ENCODE measurements around the gene CHRNA3. TPM values are rescaled to one million over a fixed set of nuclear protein-coding genes. Genes with fewer than 3 reads are reported as not detected.
A peak's percentile ranks its signal among the peaks of the same experiment; 100 is the strongest.
"Not testable (repeated sequence)": the region's sequence is repeated elsewhere in the genome, so short reads cannot be mapped to it uniquely, and the experiment has no call there.

The CHRNA3 gene
- polyA plus RNA-seq, 2 of the 4 experiments (the other 2 are of a cell fraction): 0.27 to 0.45 TPM

- Histone ChIP-seq H3K4me3 (no peak overlapping the region), H3K4me2 (no peak overlapping the region), H3K4me1 (peaks cover 6% of the 10 kb centered on the region), H3K9me3 (no peaks in the 10 kb centered on the region), H3K27ac (no peak overlapping the region)
- POLR2A ChIA-PET: no interaction called here
- FAIRE-seq: no peak
- CTCF ChIA-PET: interaction anchor here (0.6 to 1.0 kb wide), 4 partner anchors 14 to 501 kb away, joined by 3 to 6 read pairs (median 3); no protein-coding TSS in a partner anchor
- no peak for DNase-seq (ENCODE audit: low read depth in 1 of 2, low spot score in 1 of 2)
- ATAC-seq: no peak
- TF ChIP-seq BCL3 (IDR thresholded peaks at IDR 0.05): no peak
- TF ChIP-seq NR3C1 (IDR thresholded peaks at IDR 0.05): no peak
- TF ChIP-seq SMC3 (IDR thresholded peaks at IDR 0.05): no peak
- TF ChIP-seq, protein P1, sequence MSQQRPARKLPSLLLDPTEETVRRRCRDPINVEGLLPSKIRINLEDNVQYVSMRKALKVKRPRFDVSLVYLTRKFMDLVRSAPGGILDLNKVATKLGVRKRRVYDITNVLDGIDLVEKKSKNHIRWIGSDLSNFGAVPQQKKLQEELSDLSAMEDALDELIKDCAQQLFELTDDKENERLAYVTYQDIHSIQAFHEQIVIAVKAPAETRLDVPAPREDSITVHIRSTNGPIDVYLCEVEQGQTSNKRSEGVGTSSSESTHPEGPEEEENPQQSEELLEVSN (IDR thresholded peaks at IDR 0.05; ENCODE audit: borderline replicate concordance, low read depth): no peak
- no peak for TF ChIP-seq MAZ (IDR thresholded peaks at IDR 0.05; ENCODE audit: borderline replicate concordance, low read depth, low read length)
- TF ChIP-seq FOXS1 (CRISPR knock-in tag; IDR thresholded peaks at IDR 0.05): no peak
- TF ChIP-seq CHD4 (IDR thresholded peaks at IDR 0.05; ENCODE audit: borderline replicate concordance): no peak
- no peak for TF ChIP-seq GATA3 (IDR thresholded peaks at IDR 0.05; ENCODE audit: borderline replicate concordance)
- TF ChIP-seq HOXB5 (CRISPR knock-in tag; IDR thresholded peaks at IDR 0.05): no peak
- no peak for TF ChIP-seq HOXB13 (CRISPR knock-in tag; IDR thresholded peaks at IDR 0.05; ENCODE audit: low read depth)
- no peak for TF ChIP-seq RCOR1 (IDR thresholded peaks at IDR 0.05; ENCODE audit: low read depth, low read length)
- no peak for TF ChIP-seq KDM1A (IDR thresholded peaks at IDR 0.05; ENCODE audit: low read depth)
- TF ChIP-seq ZC3H11A (IDR thresholded peaks at IDR 0.05): no peak
- TF ChIP-seq, protein P2, sequence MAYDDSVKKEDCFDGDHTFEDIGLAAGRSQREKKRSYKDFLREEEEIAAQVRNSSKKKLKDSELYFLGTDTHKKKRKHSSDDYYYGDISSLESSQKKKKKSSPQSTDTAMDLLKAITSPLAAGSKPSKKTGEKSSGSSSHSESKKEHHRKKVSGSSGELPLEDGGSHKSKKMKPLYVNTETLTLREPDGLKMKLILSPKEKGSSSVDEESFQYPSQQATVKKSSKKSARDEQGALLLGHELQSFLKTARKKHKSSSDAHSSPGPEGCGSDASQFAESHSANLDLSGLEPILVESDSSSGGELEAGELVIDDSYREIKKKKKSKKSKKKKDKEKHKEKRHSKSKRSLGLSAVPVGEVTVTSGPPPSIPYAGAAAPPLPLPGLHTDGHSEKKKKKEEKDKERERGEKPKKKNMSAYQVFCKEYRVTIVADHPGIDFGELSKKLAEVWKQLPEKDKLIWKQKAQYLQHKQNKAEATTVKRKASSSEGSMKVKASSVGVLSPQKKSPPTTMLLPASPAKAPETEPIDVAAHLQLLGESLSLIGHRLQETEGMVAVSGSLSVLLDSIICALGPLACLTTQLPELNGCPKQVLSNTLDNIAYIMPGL (CRISPR knock-in tag; IDR thresholded peaks at IDR 0.05; ENCODE audit: borderline replicate concordance): no peak
- no peak for TF ChIP-seq RARB (CRISPR knock-in tag; IDR thresholded peaks at IDR 0.05)
- 84% methylated on average over 5 of the region's 5 CpGs for WGBS (ENCODE audit: missing lambda C conversion rate)
Measured at GRCh38 chr15:78561490-78561889, 59.3 kb downstream of the CHRNA3 start.

GRCh38 chr15:78560201-78560600, 60.6 kb downstream of the CHRNA3 start:
- H3K4me1 ChIP-seq; POLR2A ChIA-PET; DNase-seq (ENCODE audit: low read depth in 1 of 2, low spot score in 1 of 2); H3K4me2 ChIP-seq; H3K4me3 ChIP-seq; H3K27ac ChIP-seq; FAIRE-seq; H3K9me3 ChIP-seq; ATAC-seq: not testable (repeated sequence)
- CTCF ChIA-PET: interaction anchor here (0.7 to 1.5 kb wide), 3 partner anchors 14 to 191 kb away, joined by 3 read pairs; no protein-coding TSS in a partner anchor
- WGBS (ENCODE audit: missing lambda C conversion rate): 95% methylated on average over 10 of the region's 10 CpGs

- DNase-seq (ENCODE audit: low read depth in 1 of 2, low spot score in 1 of 2) (no peak), FAIRE-seq (no peak), ATAC-seq (peak; percentile 44 to 48; a peak in 4 of 6 replicates)
- H3K27ac ChIP-seq: no peak overlapping the region
- no peaks in the 10 kb centered on the region for H3K4me1 ChIP-seq
- TF ChIP-seq, protein P3, sequence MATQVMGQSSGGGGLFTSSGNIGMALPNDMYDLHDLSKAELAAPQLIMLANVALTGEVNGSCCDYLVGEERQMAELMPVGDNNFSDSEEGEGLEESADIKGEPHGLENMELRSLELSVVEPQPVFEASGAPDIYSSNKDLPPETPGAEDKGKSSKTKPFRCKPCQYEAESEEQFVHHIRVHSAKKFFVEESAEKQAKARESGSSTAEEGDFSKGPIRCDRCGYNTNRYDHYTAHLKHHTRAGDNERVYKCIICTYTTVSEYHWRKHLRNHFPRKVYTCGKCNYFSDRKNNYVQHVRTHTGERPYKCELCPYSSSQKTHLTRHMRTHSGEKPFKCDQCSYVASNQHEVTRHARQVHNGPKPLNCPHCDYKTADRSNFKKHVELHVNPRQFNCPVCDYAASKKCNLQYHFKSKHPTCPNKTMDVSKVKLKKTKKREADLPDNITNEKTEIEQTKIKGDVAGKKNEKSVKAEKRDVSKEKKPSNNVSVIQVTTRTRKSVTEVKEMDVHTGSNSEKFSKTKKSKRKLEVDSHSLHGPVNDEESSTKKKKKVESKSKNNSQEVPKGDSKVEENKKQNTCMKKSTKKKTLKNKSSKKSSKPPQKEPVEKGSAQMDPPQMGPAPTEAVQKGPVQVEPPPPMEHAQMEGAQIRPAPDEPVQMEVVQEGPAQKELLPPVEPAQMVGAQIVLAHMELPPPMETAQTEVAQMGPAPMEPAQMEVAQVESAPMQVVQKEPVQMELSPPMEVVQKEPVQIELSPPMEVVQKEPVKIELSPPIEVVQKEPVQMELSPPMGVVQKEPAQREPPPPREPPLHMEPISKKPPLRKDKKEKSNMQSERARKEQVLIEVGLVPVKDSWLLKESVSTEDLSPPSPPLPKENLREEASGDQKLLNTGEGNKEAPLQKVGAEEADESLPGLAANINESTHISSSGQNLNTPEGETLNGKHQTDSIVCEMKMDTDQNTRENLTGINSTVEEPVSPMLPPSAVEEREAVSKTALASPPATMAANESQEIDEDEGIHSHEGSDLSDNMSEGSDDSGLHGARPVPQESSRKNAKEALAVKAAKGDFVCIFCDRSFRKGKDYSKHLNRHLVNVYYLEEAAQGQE (IDR thresholded peaks at IDR 0.05): no peak
- TF ChIP-seq POLR2A (IDR thresholded peaks at IDR 0.05; ENCODE audit: low read length): no peak
- TF ChIP-seq, protein P4, sequence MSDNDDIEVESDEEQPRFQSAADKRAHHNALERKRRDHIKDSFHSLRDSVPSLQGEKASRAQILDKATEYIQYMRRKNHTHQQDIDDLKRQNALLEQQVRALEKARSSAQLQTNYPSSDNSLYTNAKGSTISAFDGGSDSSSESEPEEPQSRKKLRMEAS (IDR thresholded peaks at IDR 0.05): no peak
- ChIA-PET CTCF (interaction anchor here (0.9 to 1.9 kb wide), 4 partner anchors 11 to 66 kb away, joined by 3 to 6 read pairs (median 6); partner anchors contain the start of genes CHRNA5 and PSMA4), POLR2A (interaction anchor here (1.5 to 5.3 kb wide), 2 partner anchors 12 to 13 kb away, joined by 13 to 24 read pairs; partner anchors contain the start of genes CHRNA5 and PSMA4)
- H3K9me3 ChIP-seq: no peaks in the 10 kb centered on the region
- 84% methylated on average over 5 of the region's 5 CpGs for WGBS (ENCODE audit: missing lambda C conversion rate)
- H3K4me2 ChIP-seq: no peak overlapping the region
- no peak overlapping the region for H3K4me3 ChIP-seq
Measured at GRCh38 chr15:78552597-78552996, 68.2 kb downstream of the CHRNA3 start.
